Measurements from ENCODE around the gene SPOCK3. TPM values are rescaled to one million over a fixed set of nuclear protein-coding genes. Genes with fewer than 3 reads are reported as not detected.

SPOCK3 gene
- total and polyA plus RNA-seq, 2 of the 13 experiments (the other 11 are each of a cell fraction or from before 2014, with no cell fraction given): not detected

- H3K4me3 ChIP-seq (replicated peaks in 1 of 3; ENCODE audit: insufficient read depth in 1 of 3, low read depth in 2 of 3, low read length in 3 of 3): no peak overlapping the region
- no peak overlapping the region for H2AFZ ChIP-seq (ENCODE audit: low read length)
- DNase-seq (ENCODE audit: low spot score) (no peak), FAIRE-seq (no peak), ATAC-seq (no peak)
- no peaks in the 10 kb centered on the region; the same call in 1 of the 2 replicates for H3K4me1 ChIP-seq (ENCODE audit: insufficient read depth, low read length)
- H3K27ac ChIP-seq (ENCODE audit: extremely low read length, insufficient read depth, low read length): no peak overlapping the region
- WGBS (ENCODE audit: low lambda C conversion rate): 40% methylated on average over 25 of the region's 25 CpGs
- ChIA-PET POLR2A (no interaction called here), CTCF (ENCODE audit: low intra/inter-chr PET ratio, low total read pairs) (no interaction called here)
- no peaks in the 10 kb centered on the region for H4K20me1 ChIP-seq (ENCODE audit: insufficient read depth, low read length)
- H3K9ac ChIP-seq (ENCODE audit: insufficient read depth, low read depth, low read length): no peak overlapping the region
- no peaks in the 10 kb centered on the region for H3K36me3 ChIP-seq (replicated peaks in 1 of 2; ENCODE audit: control insufficient read depth in 1 of 2, insufficient read depth in 2 of 2, low read length in 2 of 2)
- in situ Hi-C loops (cut with HindIII; ENCODE audit: extremely low pct_ligation_motif_present, low pct_unique_long_range_greater_than_20kb) (no loop called here), intact Hi-C loops (cut with micrococcal nuclease; ENCODE audit: unreplicated experiment) (no loop called here)
- no TSS peak for BruUV-seq (replicated peaks)
- peaks cover 0 to 24% of the 10 kb centered on the region in 2 experiments; a peak in 2 of 5 replicates for H3K27me3 ChIP-seq (ENCODE audit: control insufficient read depth in 1 of 2, insufficient read depth in 2 of 2, low read length in 2 of 2)
- H3K79me2 ChIP-seq (ENCODE audit: insufficient read depth, low read length): no peaks in the 10 kb centered on the region
- no peak overlapping the region for H3K4me2 ChIP-seq (ENCODE audit: low read depth, low read length)
- no peaks in the 10 kb centered on the region for H3K9me3 ChIP-seq (ENCODE audit: low read length)
- TF ChIP-seq SOX5 (CRISPR knock-in tag; IDR thresholded peaks at IDR 0.05; ENCODE audit: borderline replicate concordance): no peak
- TF ChIP-seq ZNF614 (CRISPR knock-in tag; IDR thresholded peaks at IDR 0.05; ENCODE audit: borderline replicate concordance): no peak
- no peak for TF ChIP-seq ZNF296 (CRISPR knock-in tag; conservative IDR thresholded peaks at IDR 0.05)
- TF ChIP-seq RARA (CRISPR knock-in tag; IDR thresholded peaks at IDR 0.05): no peak
- TF ChIP-seq ZNF232 (CRISPR knock-in tag; IDR thresholded peaks at IDR 0.05; ENCODE audit: borderline replicate concordance): no peak
- no peak for TF ChIP-seq ZBTB40 (IDR thresholded peaks at IDR 0.05)
- TF ChIP-seq ZBTB40 (CRISPR knock-in tag; IDR thresholded peaks at IDR 0.05): no peak
- TF ChIP-seq REST (IDR thresholded peaks at IDR 0.05; ENCODE audit: borderline replicate concordance in 1 of 2, low read depth in 1 of 2, low read length in 2 of 2): no peak
- no peak for TF ChIP-seq MNT (IDR thresholded peaks at IDR 0.05)
These were observed 1.2 kb downstream of the SPOCK3 start for GRCh38 chr4:167232805-167233684.
